NCI-H1105 (cell line): ENCODE data around the gene ACTMAP.

Experiments
- DNase-seq: peaks from one replicate; lab custom pipeline; 2025; lab: John Stamatoyannopoulos, UW

Gene ACTMAP

GRCh38 chr19:40693896-40694295 is 56.4 kb downstream of the ACTMAP start:
- DNase-seq = no peak

DNA sequence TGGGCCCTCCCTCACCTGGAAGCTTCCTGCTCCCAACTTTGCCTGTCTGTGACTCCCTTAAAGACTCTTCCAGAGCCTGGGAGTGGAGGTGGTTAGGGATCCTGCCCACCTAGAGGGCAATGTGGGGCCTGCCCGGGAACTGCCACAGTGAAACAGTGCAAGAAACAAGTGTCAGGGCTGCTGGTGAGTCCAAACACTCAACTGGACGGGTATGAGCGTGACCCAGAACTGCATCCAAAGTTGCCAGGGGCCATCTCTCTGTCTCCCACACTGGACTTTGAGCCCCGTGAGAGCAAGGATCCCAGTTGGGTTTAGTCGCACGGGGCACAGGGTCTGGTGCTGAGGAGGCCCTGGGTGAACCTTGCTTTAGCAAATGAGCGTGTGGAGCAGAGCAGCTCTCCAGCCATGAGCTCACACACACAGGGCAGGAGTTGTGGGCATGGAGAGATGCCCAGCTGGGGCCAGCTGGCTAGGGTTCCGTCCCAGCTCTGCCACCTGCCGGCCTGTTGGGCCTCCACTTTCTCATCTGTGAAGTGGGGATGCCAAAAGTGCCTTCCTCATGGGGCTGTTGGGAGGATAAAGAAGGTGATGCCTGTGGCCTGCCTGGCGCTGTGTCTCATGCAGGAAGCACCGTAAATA is 57.0 kb downstream of the ACTMAP start:
- DNase-seq = no peak

GRCh38 chr19:40692212-40692551 is 58.1 kb downstream of the ACTMAP start:
- DNase-seq = no peak

DNA sequence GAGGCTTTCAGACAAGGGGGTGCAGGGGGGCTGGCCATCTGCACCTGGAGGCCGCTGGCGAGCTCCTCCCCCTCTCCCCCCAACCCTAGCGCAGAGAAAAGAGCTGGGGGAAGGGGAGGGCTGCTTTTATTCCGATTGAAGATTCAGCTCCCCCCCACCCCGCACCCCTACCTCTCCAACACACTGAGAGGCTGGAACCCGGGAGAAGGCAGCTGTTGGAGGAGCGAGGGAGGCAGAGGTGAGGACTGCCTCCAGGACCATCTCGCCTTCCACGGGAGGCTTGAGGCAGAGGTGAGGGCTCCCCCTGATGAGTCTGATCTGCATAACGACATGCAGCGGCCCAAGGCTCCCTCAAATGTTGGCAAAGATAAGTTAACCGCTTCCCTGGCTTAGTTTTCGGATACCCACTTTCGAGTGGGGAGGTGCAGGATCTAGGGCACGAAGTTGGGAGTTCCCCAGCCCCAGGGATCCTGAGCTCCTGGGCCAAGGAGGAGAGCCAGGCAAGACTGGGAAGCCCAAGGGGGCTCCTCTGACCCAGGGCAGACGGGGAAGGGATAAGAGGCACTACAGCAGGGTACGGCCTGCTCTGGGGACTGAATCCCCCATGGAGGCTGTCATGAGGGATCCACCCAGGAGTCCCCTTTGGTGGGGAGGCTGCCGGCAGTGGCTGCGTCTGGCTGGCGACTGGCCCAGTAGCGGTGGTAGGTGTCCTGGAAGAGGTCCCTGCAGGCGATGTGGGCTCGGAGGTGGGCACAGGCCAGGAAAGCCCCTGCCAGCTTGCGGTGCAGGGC is 58.7 kb downstream of the ACTMAP start:
- peak; percentile 91 for DNase-seq
